Type B pancreatic cell (in vitro differentiated cells): ENCODE measurements around the gene RPA3. TPM values are rescaled to one million over a fixed set of nuclear protein-coding genes. Genes with fewer than 3 reads are reported as not detected.
A peak's percentile ranks its signal among the peaks of the same experiment; 100 is the strongest.

Experiments used
- DNase-seq: peaks from one replicate; pipeline ENCODE4 v3.0.0; 2021; ENCODE audit warnings: mixed read lengths; ENCODE audit not compliant: unreplicated experiment; ENCODE audit errors: extremely low spot score
- H3K27ac Mint-ChIP-seq: 2 replicates; pipeline ENCODE4 v1.8.0; 2021; ENCODE audit warnings: mild to moderate bottlenecking, mixed read lengths
- H3K27me3 Mint-ChIP-seq: 2 replicates; pipeline ENCODE4 v1.8.0; 2021; ENCODE audit warnings: mixed read lengths
- H3K36me3 Mint-ChIP-seq: 2 replicates; pipeline ENCODE4 v1.8.0; 2021; ENCODE audit warnings: mixed read lengths
- H3K4me1 Mint-ChIP-seq: one replicate; pipeline ENCODE4 v1.8.0; 2021; ENCODE audit warnings: mixed read lengths; ENCODE audit not compliant: unreplicated experiment
- H3K4me3 Mint-ChIP-seq: 2 replicates; pipeline ENCODE4 v1.8.0; 2021; ENCODE audit warnings: mild to moderate bottlenecking, mixed read lengths
- H3K9me3 Mint-ChIP-seq: 2 replicates; pipeline ENCODE4 v1.8.0; 2021; ENCODE audit warnings: mixed read lengths
- CTCF ChIP-seq: fragments of 200-600 bp; sonication (generic); conservative IDR thresholded peaks from 2 replicates; pipeline ENCODE4 v1.5.0; 2021; ENCODE audit warnings: antibody characterized with exemption, mild to moderate bottlenecking
- total RNA-seq: library from RNA; stranded (reverse); gene quantifications from 2 replicates; pipeline ENCODE4 v1.2.1, GENCODE V29; 2021; ENCODE audit warnings: low replicate concordance

The RPA3 gene
- total RNA-seq, 1 donor from 2014 or later, result 42.3 TPM

- Mint-ChIP-seq H3K4me3 (no peak overlapping the region), H3K9me3 (peaks cover 8% of the 10 kb centered on the region), H3K27ac (no peak overlapping the region), H3K27me3 (no peaks in the 10 kb centered on the region), H3K4me1 (no peaks in the 10 kb centered on the region), H3K36me3 (peaks cover 47% of the 10 kb centered on the region)
- no peak for TF ChIP-seq CTCF
- DNase-seq, result no peak
Observed at GRCh38 chr7:7596176-7596575, 122.2 kb downstream of the RPA3 start.

DNA sequence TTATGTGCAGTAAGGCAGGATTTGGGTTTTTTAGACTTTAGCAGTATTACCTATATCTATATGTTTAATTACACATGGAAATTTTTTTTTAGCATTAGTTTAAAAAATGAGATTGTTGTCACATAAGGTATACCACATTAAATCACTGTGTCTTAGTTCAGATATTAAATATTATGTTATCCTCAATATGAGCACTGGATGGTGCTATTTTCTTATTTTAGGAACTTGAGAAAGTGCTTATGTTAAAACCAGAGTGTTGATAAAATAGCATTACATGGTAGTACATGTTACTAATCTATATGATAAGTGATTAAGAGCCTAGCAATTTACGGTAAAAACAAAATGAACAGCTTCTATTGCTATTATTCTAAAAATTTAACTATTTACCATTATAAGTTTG is 123.0 kb downstream of the RPA3 start:
- Mint-ChIP-seq H3K36me3 (peaks cover 47% of the 10 kb centered on the region), H3K27ac (no peak overlapping the region), H3K9me3 (peaks cover 4% of the 10 kb centered on the region), H3K4me1 (no peaks in the 10 kb centered on the region), H3K4me3 (no peak overlapping the region), H3K27me3 (no peaks in the 10 kb centered on the region)
- DNase-seq, result no peak
- peak; percentile 62 for TF ChIP-seq CTCF

Other genes with a start within 250 kb of the RPA3 start
- gene COL28A1, start 182.7 kb downstream of the RPA3 start, total RNA-seq, result 0.76 and 3.3 TPM in 2 replicates
- gene MIOS, start 151.7 kb downstream of the RPA3 start, total RNA-seq, result 43.6 and 49.9 TPM in 2 replicates
- gene UMAD1, start 77.9 kb downstream of the RPA3 start, total RNA-seq, result 9.0 and 10.5 TPM in 2 replicates